GM18873 (cell line): Measurements from ENCODE around the gene NRIP1.
"Not testable (repeated sequence)": the region's sequence is repeated elsewhere in the genome, so short reads cannot be mapped to it uniquely, and the experiment has no call there.

Experiments
- ATAC-seq: cut with Tn5 transposase; IDR thresholded peaks from one replicate; pipeline ENCODE4 v1.9.1; 2021; ENCODE audit warnings: mild to moderate bottlenecking, moderate library complexity, moderate number of reproducible peaks; ENCODE audit not compliant: unreplicated experiment, low FRiP score

Gene NRIP1

DNA sequence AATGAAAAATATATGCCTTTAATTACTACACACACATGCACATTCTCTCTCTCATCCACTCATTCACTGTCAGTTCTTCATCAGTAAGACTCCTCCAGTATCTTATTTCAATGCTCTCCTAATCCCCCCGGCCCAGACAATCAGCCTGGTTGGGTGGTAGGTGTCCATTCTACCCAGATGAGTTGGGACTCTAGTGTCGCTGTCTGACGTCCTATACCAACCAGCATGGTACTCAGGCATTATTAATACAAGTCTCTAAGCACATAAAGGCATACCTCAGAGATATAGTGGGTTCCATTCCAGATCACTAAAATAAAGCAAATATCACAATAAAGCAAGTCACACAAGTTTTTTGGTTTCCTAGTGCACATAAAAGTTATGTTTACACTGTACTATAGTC lies 19.8 kb downstream of the NRIP1 start:
- no peak for ATAC-seq

DNA sequence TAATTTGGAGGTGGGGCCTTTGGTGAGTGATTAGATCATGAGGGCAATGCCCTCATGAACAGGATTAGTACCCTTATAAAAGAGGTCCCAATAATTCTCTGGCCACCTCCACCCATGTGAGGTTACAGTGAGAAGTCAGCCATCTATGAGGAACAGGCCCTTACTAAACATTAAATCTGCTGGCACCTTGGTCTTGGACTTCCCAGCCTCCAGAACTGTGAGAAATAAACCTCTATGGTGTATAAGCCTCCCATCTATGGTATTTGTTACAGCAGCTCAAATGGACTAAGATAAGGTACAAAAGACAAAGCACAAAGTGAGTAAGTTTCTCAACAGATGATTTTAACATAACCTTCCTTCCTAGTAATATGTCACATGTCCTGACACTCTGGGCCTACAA lies 22.3 kb downstream of the NRIP1 start:
- no peak for ATAC-seq

DNA sequence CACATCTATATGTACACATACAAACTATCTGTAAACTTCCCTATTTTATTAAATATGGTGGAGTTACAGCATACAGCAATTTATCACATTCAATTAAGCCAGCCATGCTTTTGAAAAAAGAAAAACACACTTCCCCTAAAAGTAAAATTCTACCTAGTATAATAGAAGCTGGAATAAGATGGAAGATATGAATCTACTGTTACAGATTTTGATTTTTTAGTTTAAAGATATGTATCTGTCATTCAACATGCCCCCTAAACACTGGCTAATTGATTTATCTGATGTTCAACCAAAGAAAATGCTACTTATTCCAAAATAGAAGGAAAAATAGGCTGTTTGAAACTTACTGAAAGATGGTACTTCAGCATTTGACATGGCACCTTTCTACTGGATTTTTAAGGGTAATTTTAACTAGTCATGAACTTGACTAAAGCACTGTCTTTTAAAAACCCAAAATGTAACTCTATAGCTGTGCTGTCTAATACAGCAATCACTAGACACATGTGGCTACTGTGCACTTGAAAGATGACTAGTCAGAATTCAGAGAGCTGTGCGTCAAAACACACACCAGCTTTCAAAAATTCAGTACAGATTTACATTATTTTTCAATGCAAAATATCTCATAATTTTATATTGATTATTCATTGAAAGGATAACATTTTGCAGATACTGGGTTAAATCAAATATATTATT lies 25.0 kb downstream of the NRIP1 start:
- ATAC-seq = no peak

DNA sequence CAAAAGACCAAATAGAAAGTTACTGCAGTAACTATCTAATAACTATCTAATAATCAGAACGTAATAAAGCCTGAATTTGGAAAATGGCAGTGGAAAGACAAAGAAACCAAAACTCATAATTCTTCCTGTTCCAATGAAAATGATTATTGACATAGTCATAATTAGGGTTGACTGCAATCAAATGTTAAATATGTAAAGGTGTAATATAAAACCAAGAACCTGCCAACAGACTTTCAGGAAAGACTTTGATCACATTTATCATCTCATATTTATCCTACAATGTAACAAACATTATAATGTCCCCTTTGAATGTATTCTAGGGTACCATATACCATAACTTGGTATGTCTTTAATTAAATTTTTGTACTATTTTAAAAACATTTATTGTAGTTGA lies 26.9 kb downstream of the NRIP1 start:
- no peak for ATAC-seq

DNA sequence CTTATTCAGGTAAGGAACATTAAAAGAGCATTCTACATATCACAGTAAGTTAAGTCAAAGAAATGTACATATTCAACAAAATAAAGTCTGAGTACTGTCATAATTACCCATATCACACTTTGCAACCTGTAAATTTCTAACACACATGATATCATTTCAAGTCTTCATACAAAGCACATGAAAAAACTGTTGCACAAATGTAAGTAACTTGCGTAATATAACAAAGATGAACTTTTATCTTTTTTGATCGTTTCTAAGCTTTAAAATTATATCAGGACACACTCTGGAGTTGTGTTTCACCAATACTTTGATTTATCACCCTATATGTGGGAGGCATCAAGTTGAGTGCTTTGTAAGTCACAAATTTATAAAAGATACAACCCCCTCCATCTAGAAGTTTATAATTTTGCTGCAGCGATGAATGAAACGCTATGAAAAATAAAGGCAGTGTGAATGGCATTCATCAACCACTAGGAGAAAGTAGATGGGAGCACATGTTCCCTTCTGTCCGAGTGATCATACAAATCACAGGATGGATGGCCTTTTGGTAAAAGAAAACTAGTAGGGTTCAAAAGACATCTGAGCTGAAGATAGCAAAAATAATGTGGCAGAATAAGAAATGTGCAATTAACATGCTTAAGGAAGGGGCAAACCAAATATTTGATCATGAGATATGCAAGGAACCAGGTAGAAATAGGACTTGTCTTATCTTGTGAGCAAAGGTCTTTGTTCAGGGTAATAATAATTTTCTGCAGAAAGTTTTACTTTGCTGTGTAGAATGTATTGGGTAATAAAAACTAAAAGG lies 27.5 kb downstream of the NRIP1 start:
- no peak for ATAC-seq

DNA sequence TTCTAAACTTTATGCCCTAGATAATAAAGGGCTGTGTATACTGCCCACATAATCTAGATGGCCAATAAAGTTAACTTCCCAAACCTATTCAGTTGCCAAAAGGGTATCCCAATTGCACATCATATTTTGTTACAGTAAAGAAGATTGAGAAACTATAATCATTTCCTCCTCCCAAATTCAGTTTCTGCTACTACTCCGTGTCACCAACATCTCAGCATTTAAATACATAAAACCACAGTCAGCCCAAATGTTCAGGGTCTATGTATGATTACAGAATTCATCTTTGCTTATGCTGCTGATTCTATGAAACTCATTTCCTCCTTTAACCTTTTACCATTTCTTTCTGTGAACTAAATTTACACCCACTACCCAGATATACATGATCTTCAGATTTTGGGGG lies 28.6 kb downstream of the NRIP1 start:
- no peak for ATAC-seq

DNA sequence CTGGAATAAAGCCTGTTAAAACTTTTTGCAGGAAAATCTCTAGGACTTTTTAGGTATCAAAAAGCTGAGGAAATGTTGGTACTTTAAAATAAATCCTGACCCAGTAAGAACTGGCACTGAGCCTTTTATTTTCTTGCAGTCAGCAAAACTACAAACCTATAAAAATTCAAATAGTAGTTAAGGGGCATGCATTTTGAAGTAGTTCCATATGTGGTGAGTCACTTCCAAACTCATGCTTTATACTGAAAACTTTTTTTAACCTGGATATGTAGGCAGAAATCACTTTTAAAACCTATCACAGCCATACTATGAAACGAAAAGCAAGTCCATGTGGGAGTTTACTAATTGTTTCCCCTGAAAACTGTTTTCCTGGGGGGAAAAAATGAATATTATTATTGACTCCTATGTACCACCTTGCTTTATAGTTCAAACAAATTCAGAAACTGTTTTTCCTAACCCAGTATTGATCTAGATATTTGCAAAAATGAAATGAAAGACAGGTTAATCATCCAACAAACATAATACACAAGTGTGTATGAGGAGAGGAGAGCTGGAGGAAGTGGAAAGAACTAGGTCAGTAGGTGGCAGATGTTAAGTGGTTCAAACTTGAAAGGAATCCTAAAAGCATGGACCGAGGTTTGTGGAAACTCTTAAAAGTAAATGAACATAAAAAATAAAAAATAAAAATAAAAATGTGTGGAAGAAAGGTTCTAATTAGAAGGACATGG lies 30.5 kb downstream of the NRIP1 start:
- ATAC-seq = no peak

DNA sequence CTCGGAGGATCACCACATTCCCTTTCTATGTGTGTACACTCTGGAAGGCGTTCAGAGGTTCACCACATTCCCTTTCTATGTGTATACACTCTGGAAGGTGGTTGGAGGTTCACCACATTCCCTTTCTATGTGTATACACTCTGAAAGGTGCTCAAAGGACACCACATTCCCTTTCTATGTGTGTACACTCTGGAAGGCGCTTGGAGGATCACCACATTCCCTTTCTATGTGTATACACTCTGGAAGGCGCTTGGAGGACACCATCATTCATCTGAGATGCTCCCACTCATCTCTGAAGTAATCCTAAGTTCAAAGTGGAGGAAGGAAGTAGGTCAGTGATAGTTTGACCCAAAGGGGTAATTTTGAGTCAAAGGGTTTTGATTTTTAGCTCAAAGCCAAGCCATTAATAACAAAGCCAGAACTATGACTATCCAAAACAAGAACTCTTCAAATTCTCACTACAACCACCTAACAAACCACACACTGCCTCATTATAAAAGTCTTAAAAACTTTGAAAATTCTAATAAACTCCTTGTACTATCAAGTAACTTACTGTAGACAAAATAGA lies 32.9 kb downstream of the NRIP1 start:
- no peak for ATAC-seq

DNA sequence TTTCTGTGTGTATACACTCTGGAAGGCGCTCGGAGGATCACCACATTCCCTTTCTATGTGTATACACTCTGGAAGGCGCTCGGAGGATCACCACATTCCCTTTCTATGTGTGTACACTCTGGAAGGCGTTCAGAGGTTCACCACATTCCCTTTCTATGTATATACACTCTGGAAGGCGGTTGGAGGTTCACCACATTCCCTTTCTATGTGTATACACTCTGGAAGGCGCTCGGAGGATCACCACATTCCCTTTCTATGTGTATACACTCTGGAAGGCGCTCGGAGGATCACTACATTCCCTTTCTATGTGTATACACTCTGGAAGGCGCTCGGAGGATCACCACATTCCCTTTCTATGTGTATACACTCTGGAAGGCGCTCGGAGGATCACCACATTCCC lies 33.4 kb downstream of the NRIP1 start:
- not testable (repeated sequence) for ATAC-seq

DNA sequence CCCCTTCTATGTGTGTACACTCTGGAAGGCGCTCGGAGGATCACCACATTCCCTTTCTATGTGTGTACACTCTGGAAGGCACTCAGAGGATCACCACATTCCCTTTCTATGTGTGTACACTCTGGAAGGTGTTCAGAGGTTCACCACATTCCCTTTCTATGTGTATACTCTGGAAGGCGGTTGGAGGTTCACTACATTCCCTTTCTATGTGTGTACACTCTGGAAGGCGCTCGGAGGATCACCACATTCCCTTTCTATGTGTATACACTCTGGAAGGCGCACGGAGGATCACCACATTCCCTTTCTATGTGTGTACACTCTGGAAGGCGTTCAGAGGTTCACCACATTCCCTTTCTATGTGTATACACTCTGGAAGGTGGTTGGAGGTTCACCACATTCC lies 33.9 kb downstream of the NRIP1 start:
- not testable (repeated sequence) for ATAC-seq

DNA sequence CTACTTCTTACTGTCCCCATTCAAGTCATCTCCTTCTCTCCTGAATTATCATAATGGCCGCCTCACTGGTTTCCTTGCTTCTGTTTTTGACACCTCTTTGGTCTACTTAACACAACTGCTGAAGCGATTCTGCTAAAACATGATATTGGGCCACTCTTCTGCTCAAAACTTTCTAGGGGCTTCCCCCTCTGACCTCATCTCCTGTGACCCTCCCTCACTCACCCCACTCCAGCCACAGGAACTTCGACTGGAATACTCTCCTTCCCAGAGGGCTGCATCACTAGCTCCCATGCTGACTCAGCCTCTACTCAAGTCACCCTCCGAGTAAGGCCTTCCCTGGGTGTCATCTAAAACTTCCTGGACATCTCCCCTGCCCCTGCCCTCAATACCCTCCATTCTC lies 35.7 kb downstream of the NRIP1 start:
- no peak for ATAC-seq

DNA sequence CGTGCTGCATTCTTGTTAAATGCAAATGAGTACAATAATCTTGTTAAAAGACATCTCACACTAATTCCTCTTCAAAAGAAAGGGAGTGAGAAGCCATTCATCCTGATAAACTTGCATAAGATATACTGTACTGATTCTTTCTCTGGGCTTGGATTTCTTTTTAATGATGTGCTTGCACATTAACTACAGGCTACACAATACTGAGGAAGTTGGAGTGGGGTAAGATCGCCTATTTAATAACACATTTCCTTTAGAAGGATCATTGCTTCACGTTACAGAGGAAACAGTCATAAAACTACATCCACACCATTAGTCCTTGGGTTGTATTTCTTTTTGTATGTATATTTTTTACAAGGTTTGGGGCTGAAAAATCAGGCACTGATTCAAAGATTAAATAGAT lies 36.6 kb downstream of the NRIP1 start:
- no peak for ATAC-seq

DNA sequence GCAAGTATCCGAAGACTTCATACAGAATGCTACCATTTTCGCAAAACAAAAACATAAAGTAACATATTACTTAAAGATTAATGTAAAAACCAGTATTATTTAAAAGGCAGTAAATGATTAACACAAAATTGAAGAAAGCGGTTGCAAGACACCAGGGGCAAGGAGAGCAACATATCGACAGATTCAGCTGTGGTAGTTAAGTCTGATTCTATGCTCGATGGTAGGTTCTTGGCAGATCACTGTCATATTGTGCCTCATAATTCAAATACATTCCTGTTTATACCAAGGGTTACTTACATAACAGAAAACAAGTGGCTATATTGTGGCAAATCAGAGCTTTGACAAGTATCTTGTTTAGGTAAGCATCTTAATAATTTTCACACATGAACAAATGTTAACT lies 37.7 kb downstream of the NRIP1 start:
- ATAC-seq = no peak

DNA sequence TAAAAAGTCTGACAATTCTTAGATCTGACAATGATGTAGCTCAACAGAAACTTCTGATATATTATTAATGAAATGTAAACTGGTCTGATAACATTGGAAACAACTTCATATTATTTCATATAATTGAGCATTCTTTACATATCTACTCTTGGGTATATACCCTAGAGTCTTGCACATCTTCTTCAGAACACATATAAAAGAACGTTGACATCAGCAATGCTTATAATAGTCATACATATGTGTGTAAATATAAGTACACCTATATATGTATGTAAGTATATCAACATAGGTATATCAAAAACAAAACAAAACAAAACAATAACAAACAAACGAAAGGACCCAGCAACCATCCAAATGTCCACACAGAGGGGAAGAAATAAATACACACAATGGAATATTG lies 38.4 kb downstream of the NRIP1 start:
- ATAC-seq = no peak

DNA sequence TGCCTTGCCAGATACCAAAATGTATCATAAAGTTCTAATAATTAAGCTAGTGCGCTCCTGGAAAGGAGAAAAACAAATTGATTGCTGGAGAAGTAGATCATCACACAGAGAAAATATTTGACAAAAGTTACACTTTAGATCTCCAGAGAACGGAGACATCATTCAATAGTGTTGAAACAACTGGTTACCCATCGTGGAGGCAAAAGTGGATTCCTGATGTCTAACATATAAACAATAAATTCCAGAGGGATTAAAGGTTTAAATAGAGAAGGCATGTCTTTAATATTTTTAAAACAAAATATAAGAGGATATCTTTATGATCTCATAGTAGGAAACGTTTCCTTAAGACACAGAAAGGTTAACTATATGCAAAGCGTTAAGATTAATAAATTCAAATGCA lies 41.0 kb downstream of the NRIP1 start:
- no peak for ATAC-seq

DNA sequence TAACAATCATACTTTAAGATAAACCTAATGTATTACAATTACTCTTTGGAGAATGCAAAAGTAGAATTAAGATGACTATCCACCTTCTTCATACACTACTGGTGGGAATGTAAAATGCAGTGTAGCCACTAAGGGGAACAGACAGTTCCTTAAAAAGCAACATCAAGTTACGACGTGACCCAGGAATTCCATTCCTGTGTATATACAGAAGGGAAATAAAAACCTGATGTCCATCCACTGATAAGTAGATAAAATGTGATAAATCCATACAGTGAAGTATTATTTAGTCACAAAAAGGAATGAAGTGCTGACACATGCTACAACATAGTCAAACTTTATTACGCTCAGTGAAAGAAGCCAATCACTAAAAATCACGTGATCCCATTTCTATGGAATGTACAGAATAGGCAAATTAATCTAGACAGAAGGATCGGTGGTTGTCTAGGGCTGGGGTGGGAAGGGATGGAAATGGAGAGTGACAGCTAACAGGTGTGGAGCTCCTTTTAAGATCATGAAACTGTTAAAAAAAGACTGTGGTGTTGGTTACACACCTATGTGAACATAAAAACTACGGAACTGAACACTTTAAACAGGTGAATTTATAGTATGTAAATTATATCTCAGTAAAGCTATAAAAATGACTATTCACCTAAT lies 42.1 kb downstream of the NRIP1 start:
- ATAC-seq = no peak

DNA sequence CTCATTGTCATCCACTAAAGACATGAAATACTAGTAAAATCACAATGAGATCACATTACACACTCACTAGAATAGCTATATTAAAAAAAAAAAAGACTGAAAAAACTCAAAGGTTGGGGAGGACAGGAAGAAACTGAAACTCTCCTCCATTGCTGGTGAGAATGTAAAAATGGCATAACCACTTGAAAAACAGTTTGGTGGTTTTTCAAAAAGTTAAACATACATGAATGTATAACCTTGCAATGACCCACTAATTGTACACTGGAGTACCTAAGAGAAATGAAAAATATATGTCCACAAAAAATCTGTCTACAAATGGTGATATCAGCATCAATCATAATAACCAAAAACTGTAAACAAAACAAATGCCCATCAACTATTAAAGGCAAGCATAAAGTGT lies 44.0 kb downstream of the NRIP1 start:
- peak; percentile 62 for ATAC-seq

DNA sequence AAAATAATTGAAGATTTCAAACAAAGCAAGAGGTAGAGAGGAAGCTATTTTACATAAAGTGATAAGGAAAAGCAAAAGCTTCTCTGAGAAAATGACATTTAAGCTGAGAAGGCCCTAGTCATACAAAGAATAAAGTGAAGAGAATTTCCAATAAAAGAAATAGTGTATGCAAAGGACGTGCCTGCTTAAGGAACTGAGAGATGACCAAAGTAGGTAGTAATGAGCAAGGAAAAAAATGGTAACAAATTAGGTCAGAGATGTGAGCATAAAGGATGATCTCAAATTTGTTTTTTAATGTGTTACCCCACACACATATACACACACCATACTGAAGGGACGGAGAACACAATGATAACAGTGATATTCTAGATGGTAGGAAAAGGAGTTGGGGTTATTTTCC lies 46.4 kb downstream of the NRIP1 start:
- ATAC-seq = no peak

DNA sequence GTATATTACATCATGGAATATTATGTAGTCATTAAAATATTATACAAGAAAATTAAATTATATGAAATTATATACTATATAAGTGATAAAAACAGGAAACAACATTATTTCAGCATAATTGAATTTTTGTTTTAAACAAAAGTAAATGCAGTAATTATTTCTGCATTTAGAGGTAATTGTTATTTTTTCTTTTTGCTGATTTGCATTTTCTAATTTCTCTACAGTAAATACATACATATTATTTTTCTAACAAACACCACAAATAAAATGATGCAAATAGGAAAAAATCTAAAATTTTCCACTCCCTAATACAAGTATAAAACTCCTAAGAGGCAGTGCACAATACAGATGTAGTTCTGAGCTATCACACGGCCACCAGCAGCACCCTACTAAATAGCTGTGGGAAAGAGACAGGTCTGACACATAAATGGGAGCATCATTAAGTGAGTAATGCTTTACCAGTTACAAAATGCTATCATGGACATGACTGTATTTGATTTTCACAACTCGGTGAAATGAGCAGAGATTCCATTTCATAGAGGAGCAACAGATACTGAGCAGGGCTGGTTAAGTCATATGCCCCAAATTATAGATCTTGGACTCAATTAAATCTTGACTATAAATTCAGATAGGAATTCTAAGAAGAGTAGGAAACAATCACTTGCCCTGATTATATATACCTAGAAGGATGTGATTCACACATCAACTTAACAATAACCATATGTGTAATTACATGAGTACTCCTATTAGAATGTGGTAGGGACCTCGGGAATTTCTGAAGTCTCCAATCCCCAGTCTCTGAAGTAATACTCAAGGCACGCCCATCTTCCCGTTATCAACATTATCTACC lies 49.0 kb downstream of the NRIP1 start:
- no peak for ATAC-seq

DNA sequence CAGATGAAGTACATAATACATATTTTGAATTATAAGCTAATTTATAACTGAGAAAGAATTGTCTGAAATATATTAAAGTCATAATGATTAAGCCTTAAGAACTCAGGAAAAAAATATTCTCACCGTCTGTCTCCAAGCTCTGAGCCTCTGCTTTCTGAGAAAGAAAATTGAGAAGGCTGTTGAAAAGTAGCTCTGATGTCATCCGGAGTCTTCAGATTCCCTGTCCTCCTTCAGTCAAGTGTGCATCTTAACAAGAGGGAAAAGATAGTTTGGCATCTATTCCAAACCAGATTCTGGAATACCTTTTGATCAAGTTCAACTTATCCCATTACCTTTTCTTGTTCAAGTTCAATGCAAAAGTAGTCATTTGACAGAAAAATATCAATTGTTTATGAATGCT lies 50.6 kb downstream of the NRIP1 start:
- ATAC-seq = no peak
